Smooth muscle cell (in vitro differentiated cells): ENCODE data around the gene UBASH3B. TPM values are rescaled to one million over a fixed set of nuclear protein-coding genes. Genes with fewer than 3 reads are reported as not detected.

Experiments used
- DNase-seq: peaks from one replicate; lab custom pipeline; 2025; ENCODE audit not compliant: unreplicated experiment; lab: John Stamatoyannopoulos, UW
- H2AFZ ChIP-seq: fragments of 200-600 bp; sonication (generic); 2 replicates; pipeline ENCODE4 v1.6.0; 2016; ENCODE audit warnings: antibody characterized with exemption, low read depth, mild to moderate bottlenecking
- H3F3A ChIP-seq: fragments of 200-600 bp; sonication (generic); 2 replicates; pipeline ENCODE4 v1.6.0; 2017; ENCODE audit warnings: antibody characterized with exemption, low read depth
- H3K27ac ChIP-seq: fragments of 200-600 bp; sonication (generic); 2 replicates; pipeline ENCODE4 v1.5.1; 2016; ENCODE audit warnings: low read depth, mild to moderate bottlenecking
- H3K27me3 ChIP-seq: fragments of 200-600 bp; sonication (generic); 2 replicates; pipeline ENCODE4 v1.6.1; 2016; ENCODE audit warnings: low read depth, mild to moderate bottlenecking
- H3K36me3 ChIP-seq: fragments of 200-600 bp; sonication (generic); 2 replicates; pipeline ENCODE4 v1.5.1; 2016; ENCODE audit warnings: low read depth
- H3K4me1 ChIP-seq: fragments of 200-600 bp; sonication (generic); 2 replicates; pipeline ENCODE4 v1.5.1; 2016; ENCODE audit warnings: low read depth
- H3K4me2 ChIP-seq: fragments of 200-600 bp; sonication (generic); 2 replicates; pipeline ENCODE4 v1.6.0; 2016; ENCODE audit warnings: mild to moderate bottlenecking
- H3K4me3 ChIP-seq: fragments of 200-600 bp; sonication (generic); 2 replicates; pipeline ENCODE4 v1.5.1; 2016; ENCODE audit warnings: mild to moderate bottlenecking
- H3K79me2 ChIP-seq: fragments of 200-600 bp; sonication (generic); 2 replicates; pipeline ENCODE4 v1.6.0; 2016; ENCODE audit warnings: low read depth, mild to moderate bottlenecking
- H3K9ac ChIP-seq: fragments of 200-600 bp; sonication (generic); 2 replicates; pipeline ENCODE4 v1.6.0; 2016; ENCODE audit warnings: low read depth
- H3K9me3 ChIP-seq: fragments of 200-600 bp; sonication (generic); replicated peaks from 2 replicates; pipeline ENCODE4 v1.5.1; 2016; ENCODE audit warnings: low read depth
- H4K20me1 ChIP-seq: fragments of 200-600 bp; sonication (generic); 2 replicates; pipeline ENCODE4 v1.6.0; 2016; ENCODE audit warnings: low read depth
- WGBS: methylation state at CpG from one replicate; pipeline ENCODE4 v1.1.7; 2016; ENCODE audit warnings: low lambda C conversion rate; 5-methylcytosine and 5-hydroxymethylcytosine counted together
- polyA plus RNA-seq: library from polyadenylated mRNA; unstranded; fragments of >200 nt; fragmentation: Nextera tagmentation; extraction: Ambion mirVana; gene quantifications from 2 replicates; pipeline ENCODE4 v1.2.1, GENCODE V29; 2016
- total RNA-seq: library from RNA; depleted of rRNA; stranded (reverse); fragments of >200 nt; gene quantifications from 2 replicates; pipeline ENCODE4 v1.2.3, GENCODE V29; 2014
- TF ChIP-seq, protein P1 (sequence below): fragments of 200-600 bp; sonication (generic); IDR thresholded peaks from 2 replicates; pipeline ENCODE4 v1.5.1; 2017; ENCODE audit warnings: borderline replicate concordance, mild to moderate bottlenecking, antibody characterized with exemption; ENCODE audit not compliant: insufficient read depth, poor library complexity, severe bottlenecking

Gene UBASH3B
- total and polyA plus RNA-seq, 2 experiments from 2014 or later: 15.8 to 30.5 TPM

GRCh38 chr11:122773781-122774266 lies 118.3 kb downstream of the UBASH3B start:
- 82% methylated on average over 8 of the region's 8 CpGs for WGBS
- H3K79me2 ChIP-seq: peaks cover 4% of the 10 kb centered on the region
- TF ChIP-seq, protein P1, sequence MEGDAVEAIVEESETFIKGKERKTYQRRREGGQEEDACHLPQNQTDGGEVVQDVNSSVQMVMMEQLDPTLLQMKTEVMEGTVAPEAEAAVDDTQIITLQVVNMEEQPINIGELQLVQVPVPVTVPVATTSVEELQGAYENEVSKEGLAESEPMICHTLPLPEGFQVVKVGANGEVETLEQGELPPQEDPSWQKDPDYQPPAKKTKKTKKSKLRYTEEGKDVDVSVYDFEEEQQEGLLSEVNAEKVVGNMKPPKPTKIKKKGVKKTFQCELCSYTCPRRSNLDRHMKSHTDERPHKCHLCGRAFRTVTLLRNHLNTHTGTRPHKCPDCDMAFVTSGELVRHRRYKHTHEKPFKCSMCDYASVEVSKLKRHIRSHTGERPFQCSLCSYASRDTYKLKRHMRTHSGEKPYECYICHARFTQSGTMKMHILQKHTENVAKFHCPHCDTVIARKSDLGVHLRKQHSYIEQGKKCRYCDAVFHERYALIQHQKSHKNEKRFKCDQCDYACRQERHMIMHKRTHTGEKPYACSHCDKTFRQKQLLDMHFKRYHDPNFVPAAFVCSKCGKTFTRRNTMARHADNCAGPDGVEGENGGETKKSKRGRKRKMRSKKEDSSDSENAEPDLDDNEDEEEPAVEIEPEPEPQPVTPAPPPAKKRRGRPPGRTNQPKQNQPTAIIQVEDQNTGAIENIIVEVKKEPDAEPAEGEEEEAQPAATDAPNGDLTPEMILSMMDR: no peak

GRCh38 chr11:122775675-122776271 lies 120.3 kb downstream of the UBASH3B start:
- peaks cover 15% of the 10 kb centered on the region for H3K4me1 ChIP-seq
- no peak overlapping the region for H3K27ac ChIP-seq
- no peaks in the 10 kb centered on the region for H3K9me3 ChIP-seq
- H3F3A ChIP-seq: peaks cover 22% of the 10 kb centered on the region
- peaks cover 4% of the 10 kb centered on the region for H3K79me2 ChIP-seq
- TF ChIP-seq, protein P1: no peak
- H3K4me3 ChIP-seq: no peak overlapping the region
- no peaks in the 10 kb centered on the region for H3K27me3 ChIP-seq
- peaks cover 4% of the 10 kb centered on the region for H4K20me1 ChIP-seq
- no peak for DNase-seq
- no peak overlapping the region for H3K4me2 ChIP-seq
- no peaks in the 10 kb centered on the region for H3K36me3 ChIP-seq
- no peak overlapping the region for H2AFZ ChIP-seq
- 82% methylated on average over 3 of the region's 3 CpGs for WGBS
- no peak overlapping the region for H3K9ac ChIP-seq

More at GRCh38 chr11:122773781-122774266, 118.3 kb downstream of the UBASH3B start:
- H3K27me3 ChIP-seq: no peaks in the 10 kb centered on the region
- no peak for DNase-seq
- H3K4me3 ChIP-seq: no peak overlapping the region
- no peak overlapping the region for H3K9ac ChIP-seq
- no peak overlapping the region for H3K27ac ChIP-seq
- peaks cover 4% of the 10 kb centered on the region for H4K20me1 ChIP-seq
- H2AFZ ChIP-seq: no peak overlapping the region
- peaks cover 9% of the 10 kb centered on the region for H3K4me1 ChIP-seq
- no peaks in the 10 kb centered on the region for H3K9me3 ChIP-seq
- H3K4me2 ChIP-seq: no peak overlapping the region
- H3K36me3 ChIP-seq: no peaks in the 10 kb centered on the region
- H3F3A ChIP-seq: peaks cover 13% of the 10 kb centered on the region

DNA sequence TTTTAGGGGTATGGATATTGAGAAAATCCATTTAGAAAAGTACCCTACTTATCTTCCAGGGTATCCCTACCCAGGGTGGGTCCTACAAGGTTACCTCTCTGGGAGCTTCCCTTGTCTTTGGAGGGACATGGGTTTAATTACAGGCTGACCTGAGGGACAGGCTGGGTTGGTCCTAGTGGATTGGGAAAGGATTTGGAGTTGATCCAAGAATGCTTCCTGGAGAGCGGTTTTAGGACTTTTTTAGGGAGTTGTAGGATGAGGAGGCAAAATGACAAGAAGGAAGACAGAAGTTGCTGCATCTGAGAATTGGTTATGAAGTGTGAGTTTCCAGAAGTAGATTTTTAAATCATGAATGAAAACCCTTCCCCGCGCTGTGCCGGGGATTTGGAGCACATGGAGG lies 121.0 kb downstream of the UBASH3B start:
- DNase-seq: no peak
- TF ChIP-seq, protein P1: no peak
- Histone ChIP-seq H2AFZ (no peak overlapping the region), H3K9ac (no peak overlapping the region), H3K79me2 (peaks cover 4% of the 10 kb centered on the region), H3K4me3 (no peak overlapping the region), H3K27ac (no peak overlapping the region), H3K27me3 (no peaks in the 10 kb centered on the region), H3K4me2 (no peak overlapping the region), H3K36me3 (no peaks in the 10 kb centered on the region), H3K9me3 (no peaks in the 10 kb centered on the region), H4K20me1 (peaks cover 4% of the 10 kb centered on the region), H3F3A (peaks cover 22% of the 10 kb centered on the region), H3K4me1 (peaks cover 15% of the 10 kb centered on the region)
- WGBS: 96% methylated on average over 4 of the region's 4 CpGs

DNA sequence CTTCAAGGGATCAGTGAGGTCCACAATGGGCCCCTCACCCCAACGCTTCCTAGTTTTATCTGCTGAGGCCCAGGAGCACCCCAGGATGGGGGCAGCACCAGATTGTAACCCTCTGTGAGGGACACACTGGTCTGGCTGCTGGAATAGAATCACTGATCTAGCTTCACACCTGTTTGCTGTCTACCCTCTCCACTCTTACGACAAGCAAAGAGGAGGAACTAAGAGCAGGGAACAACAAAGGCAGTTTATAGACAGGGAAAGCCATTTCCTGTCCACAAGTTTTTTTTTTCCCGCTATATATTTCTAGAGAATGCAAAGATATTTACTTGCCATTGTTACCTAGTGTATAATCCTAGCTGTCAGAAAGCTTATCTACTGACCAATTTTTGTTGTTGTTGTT lies 121.8 kb downstream of the UBASH3B start:
- Histone ChIP-seq H3F3A (peaks cover 27% of the 10 kb centered on the region), H3K4me2 (no peak overlapping the region), H3K4me1 (peaks cover 15% of the 10 kb centered on the region), H3K4me3 (no peak overlapping the region), H4K20me1 (peaks cover 4% of the 10 kb centered on the region), H3K36me3 (no peaks in the 10 kb centered on the region), H3K27me3 (no peaks in the 10 kb centered on the region), H2AFZ (no peak overlapping the region), H3K79me2 (peaks cover 4% of the 10 kb centered on the region), H3K27ac (peak overlapping the region; percentile 63), H3K9ac (no peak overlapping the region), H3K9me3 (no peaks in the 10 kb centered on the region)
- WGBS: 86% methylated on average over 3 of the region's 3 CpGs
- no peak for DNase-seq
- TF ChIP-seq, protein P1: no peak
